H9 (cell line): Measurements from ENCODE around the gene MRPS34. TPM values are rescaled to one million over a fixed set of nuclear protein-coding genes. Genes with fewer than 3 reads are reported as not detected.

Source experiments
- DNase-seq: peaks from one replicate; pipeline ENCODE4 v3.0.0-alpha.2; 2017
- H2AFZ ChIP-seq: one replicate; pipeline ENCODE4 v1.6.1; 2013; ENCODE audit warnings: mild to moderate bottlenecking, low read length, control low read depth, moderate library complexity
- H2AK5ac ChIP-seq: 2 replicates; pipeline ENCODE4 v1.6.1; 2013; ENCODE audit warnings: low read length, control low read depth, mixed read lengths; ENCODE audit not compliant: insufficient read length
- H2BK120ac ChIP-seq: one replicate; pipeline ENCODE4 v1.6.1; 2013; ENCODE audit warnings: low read depth, mild to moderate bottlenecking, low read length, control low read depth, inconsistent platforms; ENCODE audit not compliant: poor library complexity, severe bottlenecking
- H2BK12ac ChIP-seq: 2 replicates; pipeline ENCODE4 v1.6.1; 2013; ENCODE audit warnings: low read length, control low read depth, mixed read lengths, low read depth; ENCODE audit not compliant: insufficient read length
- H2BK15ac ChIP-seq: 2 replicates; pipeline ENCODE4 v1.6.1; 2013; ENCODE audit warnings: low read depth, low read length, control low read depth
- H2BK20ac ChIP-seq: one replicate; pipeline ENCODE4 v1.6.1; 2013; ENCODE audit warnings: low read depth, mild to moderate bottlenecking, low read length, control low read depth, inconsistent platforms; ENCODE audit not compliant: poor library complexity, severe bottlenecking
- H2BK5ac ChIP-seq: 2 replicates; pipeline ENCODE4 v1.6.1; 2013; ENCODE audit warnings: low read length, control low read depth, mixed read lengths; ENCODE audit not compliant: insufficient read length
- H3K14ac ChIP-seq: 2 replicates; pipeline ENCODE4 v1.6.1; 2013; ENCODE audit warnings: low read length, control low read depth; ENCODE audit not compliant: insufficient read depth
- H3K18ac ChIP-seq: 2 replicates; pipeline ENCODE4 v1.6.1; 2013; ENCODE audit warnings: low read depth, mild to moderate bottlenecking, mixed read lengths, low read length, control low read depth; ENCODE audit not compliant: insufficient read length
- H3K23ac ChIP-seq: 2 replicates; pipeline ENCODE4 v1.6.1; 2013; ENCODE audit warnings: low read length, control low read depth, mixed read lengths, low read depth; ENCODE audit not compliant: insufficient read length
- H3K23me2 ChIP-seq: 2 replicates; pipeline ENCODE4 v1.6.1; 2013; ENCODE audit warnings: low read depth, mild to moderate bottlenecking, mixed read lengths, low read length, control low read depth; ENCODE audit not compliant: insufficient read length, poor library complexity, severe bottlenecking
- H3K27ac ChIP-seq: 2 replicates; pipeline ENCODE4 v1.5.1; 2013; ENCODE audit warnings: low read length, control low read depth, mixed read lengths, low read depth; ENCODE audit not compliant: insufficient read length
- H3K27me3 ChIP-seq: 2 replicates; pipeline ENCODE4 v1.6.1; 2013; ENCODE audit warnings: low read length, control low read depth, inconsistent platforms; ENCODE audit not compliant: insufficient read depth
- H3K4ac ChIP-seq: 2 replicates; pipeline ENCODE4 v1.6.1; 2013; ENCODE audit warnings: low read depth, mild to moderate bottlenecking, control low read depth, inconsistent platforms, low read length, moderate library complexity
- H3K4me1 ChIP-seq: 2 replicates; pipeline ENCODE4 v1.6.1; 2013; ENCODE audit warnings: low read length, control low read depth, inconsistent platforms; ENCODE audit not compliant: insufficient read depth
- H3K4me2 ChIP-seq: 2 replicates; pipeline ENCODE4 v1.6.1; 2013; ENCODE audit warnings: low read length, control low read depth, mixed read lengths; ENCODE audit not compliant: insufficient read length, insufficient read depth
- H3K56ac ChIP-seq: 2 replicates; pipeline ENCODE4 v1.6.1; 2013; ENCODE audit warnings: low read depth, mild to moderate bottlenecking, mixed read lengths, low read length, control low read depth; ENCODE audit not compliant: insufficient read length
- H3K79me1 ChIP-seq: 2 replicates; pipeline ENCODE4 v1.6.1; 2013; ENCODE audit warnings: low read depth, mild to moderate bottlenecking, moderate library complexity, low read length, control low read depth, inconsistent platforms; ENCODE audit not compliant: insufficient read depth, poor library complexity, severe bottlenecking
- H3K79me2 ChIP-seq: 2 replicates; pipeline ENCODE4 v1.6.1; 2013; ENCODE audit warnings: low read length, control low read depth, inconsistent platforms; ENCODE audit not compliant: insufficient read depth
- H3K9ac ChIP-seq: 2 replicates; pipeline ENCODE4 v1.6.1; 2013; ENCODE audit warnings: low read length, control low read depth, mixed read lengths; ENCODE audit not compliant: insufficient read length; ENCODE audit errors: extremely low read depth
- H3K9me3 ChIP-seq: one replicate; pipeline ENCODE4 v1.6.1; 2013; ENCODE audit warnings: low read depth, low read length, inconsistent platforms; ENCODE audit not compliant: control insufficient read depth
- H3T11ph ChIP-seq: one replicate; pipeline ENCODE4 v1.6.1; 2013; ENCODE audit warnings: mild to moderate bottlenecking, low read length, control low read depth, inconsistent platforms
- H4K20me1 ChIP-seq: one replicate; pipeline ENCODE4 v1.6.1; 2013; ENCODE audit not compliant: control insufficient read depth, insufficient read length, insufficient read depth
- H4K5ac ChIP-seq: 2 replicates; pipeline ENCODE4 v1.6.1; 2013; ENCODE audit warnings: low read depth, mild to moderate bottlenecking, mixed read lengths, low read length, control low read depth; ENCODE audit not compliant: insufficient read length
- H4K8ac ChIP-seq: replicated peaks from 2 replicates; pipeline ENCODE4 v1.6.1; 2013; ENCODE audit warnings: low read length, control low read depth, mixed read lengths, low read depth; ENCODE audit not compliant: insufficient read length
- H4K91ac ChIP-seq: 2 replicates; pipeline ENCODE4 v1.6.1; 2013; ENCODE audit warnings: low read depth, mild to moderate bottlenecking, moderate library complexity, mixed read lengths, low read length, control low read depth; ENCODE audit not compliant: insufficient read length
- H3K27ac Mint-ChIP-seq, 3 experiments: 2 replicates in 2 of 3; 3 replicates in 1 of 3; pipeline ENCODE4 v1.8.0; 2020 to 2021; ENCODE audit warnings: mixed read lengths in 3 of 3, mild to moderate bottlenecking in 1 of 3, moderate library complexity in 1 of 3
- H3K27me3 Mint-ChIP-seq: 2 replicates; pipeline ENCODE4 v1.8.0; 2021; ENCODE audit warnings: low read depth, mild to moderate bottlenecking, moderate library complexity, mixed read lengths
- H3K36me3 Mint-ChIP-seq, 3 experiments: 2 replicates in 2 of 3; 3 replicates in 1 of 3; pipeline ENCODE4 v1.8.0; 2020 to 2021; ENCODE audit warnings: low read depth in 3 of 3, mixed read lengths in 3 of 3; ENCODE audit not compliant: insufficient read depth in 1 of 3
- H3K4me1 Mint-ChIP-seq, 2 experiments: 2 replicates each; pipeline ENCODE4 v1.8.0; 2020; ENCODE audit warnings: mixed read lengths in 2 of 2
- H3K4me3 Mint-ChIP-seq, 2 experiments: 2 replicates in 1 of 2; 3 replicates in 1 of 2; pipeline ENCODE4 v1.8.0; 2020 to 2021; ENCODE audit warnings: mild to moderate bottlenecking in 2 of 2, mixed read lengths in 2 of 2, moderate library complexity in 1 of 2
- H3K9me3 Mint-ChIP-seq, 2 experiments: 2 replicates in 1 of 2; 3 replicates in 1 of 2; pipeline ENCODE4 v1.8.0; 2020; ENCODE audit warnings: mild to moderate bottlenecking in 2 of 2, mixed read lengths in 2 of 2, moderate library complexity in 1 of 2
- CTCF ChIP-seq: fragments of 200-600 bp; sonication (generic); conservative IDR thresholded peaks from 3 replicates; pipeline ENCODE4 v1.8.0; 2021; ENCODE audit warnings: antibody characterized with exemption, mild to moderate bottlenecking
- WGBS: extraction: QIAGEN DNeasy Blood & Tissue Kit; methylation state at CpG from one replicate; pipeline ENCODE4 v1.1.7; 2013; ENCODE audit warnings: missing lambda C conversion rate, low lambda C conversion rate, mixed read lengths; ENCODE audit not compliant: insufficient read length; ENCODE audit errors: extremely low coverage; 5-methylcytosine and 5-hydroxymethylcytosine counted together
- total RNA-seq: library from RNA; stranded (reverse); gene quantifications from 2 replicates; pipeline ENCODE4 v1.2.1, GENCODE V29; 2021

MRPS34 gene
- total RNA-seq, 1 experiment from 2014 or later = 205 TPM

- Histone ChIP-seq H3K79me2 (no peaks in the 10 kb centered on the region), H3T11ph (no peak overlapping the region), H3K27ac (no peak overlapping the region), H3K14ac (no peak overlapping the region), H3K27me3 (no peaks in the 10 kb centered on the region), H2AFZ (no peak overlapping the region), H4K8ac (no peak overlapping the region), H3K23ac (no peak overlapping the region), H2BK5ac (no peak overlapping the region), H3K18ac (no peak overlapping the region), H3K9me3 (peaks cover 15% of the 10 kb centered on the region), H4K20me1 (peaks cover 3% of the 10 kb centered on the region), H3K23me2 (no peaks in the 10 kb centered on the region), H2BK12ac (no peak overlapping the region), H3K56ac (no peak overlapping the region), H4K91ac (no peak overlapping the region), H3K4me2 (no peak overlapping the region), H2AK5ac (no peak overlapping the region), H2BK120ac (no peak overlapping the region), H3K79me1 (no peaks in the 10 kb centered on the region), H3K9ac (no peak overlapping the region), H3K4me1 (no peaks in the 10 kb centered on the region), H2BK20ac (no peak overlapping the region), H2BK15ac (no peak overlapping the region), H3K4ac (no peak overlapping the region), H4K5ac (no peak overlapping the region)
- Mint-ChIP-seq H3K27me3 (no peaks in the 10 kb centered on the region; the same call in 1 of the 2 replicates), H3K4me1 (no peaks in the 10 kb centered on the region), H3K27ac (no peak overlapping the region), H3K4me3 (no peak overlapping the region), H3K9me3 (no peaks in the 10 kb centered on the region), H3K36me3 (peaks cover 0 to 3% (median 0%) of the 10 kb centered on the region in 3 experiments; a peak in 3 of 7 replicates)
- no peak for TF ChIP-seq CTCF
- DNase-seq = no peak
- WGBS = no CpG with 5 or more reads among the region's 19 CpGs
Observed at GRCh38 chr16:1741553-1742165, 31.3 kb downstream of the MRPS34 start.
